Measurements from ENCODE around the gene GDF3.

The GDF3 gene

DNA sequence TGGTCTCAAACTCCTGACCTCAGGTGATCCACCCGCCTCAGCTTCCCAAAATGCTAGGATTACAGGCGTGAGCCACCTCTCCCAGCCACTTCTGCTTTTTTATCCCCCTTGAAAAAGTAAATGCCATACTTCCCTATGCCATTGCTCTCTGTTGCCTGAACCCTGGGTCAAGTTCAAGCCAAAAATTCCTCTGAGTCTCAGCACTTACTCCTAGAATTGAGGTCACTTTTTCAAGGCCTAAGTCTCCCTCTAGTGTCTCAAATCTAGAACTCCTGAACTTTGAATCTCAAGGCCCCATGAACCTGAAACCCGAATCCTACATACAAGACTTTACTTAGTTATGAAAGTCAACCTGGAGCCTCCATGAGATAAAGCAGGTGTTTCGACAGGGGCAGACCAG lies 28.4 kb downstream of the GDF3 start:
- no peak for DNase-seq (ENCODE audit: low read depth in 3 of 3)

DNA sequence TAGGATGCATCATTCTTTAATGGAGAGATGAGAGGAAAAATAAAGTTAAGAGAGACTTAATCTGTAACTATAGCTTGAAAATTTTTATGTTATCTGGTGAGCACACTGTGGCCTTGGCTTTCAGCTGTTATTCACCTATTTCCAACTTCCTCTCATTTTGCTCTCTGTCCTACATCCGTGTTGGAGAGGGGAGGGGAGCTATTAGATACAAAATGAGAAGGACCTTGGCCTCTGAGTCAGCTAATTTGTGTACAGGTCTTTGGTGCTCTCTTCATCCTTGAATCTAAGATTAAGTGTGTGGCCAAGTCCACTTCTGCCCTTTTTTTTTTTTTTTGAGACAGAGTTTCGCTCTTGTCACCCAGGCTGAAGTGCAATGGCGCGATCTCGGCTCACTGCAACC lies 29.0 kb downstream of the GDF3 start:
- no peak for DNase-seq (ENCODE audit: low read depth in 3 of 3)

DNA sequence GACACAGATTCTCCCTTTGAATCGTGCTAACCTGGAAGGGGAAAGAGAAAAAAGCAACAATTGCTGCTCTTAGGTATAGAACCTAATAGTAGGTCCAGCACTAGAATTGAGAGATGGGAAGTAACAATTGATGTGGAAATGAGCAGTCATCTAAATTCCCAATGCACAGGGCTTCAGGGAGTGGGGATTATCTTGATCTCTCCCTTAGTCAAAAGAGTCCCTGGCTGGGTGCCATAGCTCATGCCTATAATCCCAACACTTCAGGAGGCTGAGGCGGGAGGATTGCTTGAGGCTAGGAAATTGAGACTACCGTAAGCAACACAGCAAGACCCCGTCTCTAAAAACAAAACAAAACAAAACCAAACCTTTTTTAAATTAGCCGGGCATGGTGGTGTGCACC lies 33.8 kb downstream of the GDF3 start:
- no peak for DNase-seq (ENCODE audit: low read depth in 3 of 3)

DNA sequence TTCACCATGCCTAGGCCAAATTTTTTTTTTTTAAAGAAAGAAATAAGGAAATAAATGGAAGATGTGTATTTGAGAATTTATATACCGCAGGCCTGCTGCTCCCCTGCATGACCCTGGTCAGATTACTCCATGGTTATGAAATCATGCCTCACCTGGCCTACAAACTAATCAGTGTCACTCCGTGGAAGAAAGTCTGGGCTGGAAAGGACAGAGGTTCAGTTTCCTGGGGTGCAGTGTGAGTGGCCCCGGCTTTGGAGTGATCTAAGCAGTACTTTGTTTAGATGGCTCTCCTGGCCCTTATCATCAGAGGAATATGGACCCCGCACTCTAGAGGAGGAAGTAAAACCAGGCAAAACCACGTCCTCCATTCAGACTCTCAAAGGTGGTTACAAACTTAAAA lies 39.5 kb downstream of the GDF3 start:
- no peak for DNase-seq (ENCODE audit: low read depth in 3 of 3)

DNA sequence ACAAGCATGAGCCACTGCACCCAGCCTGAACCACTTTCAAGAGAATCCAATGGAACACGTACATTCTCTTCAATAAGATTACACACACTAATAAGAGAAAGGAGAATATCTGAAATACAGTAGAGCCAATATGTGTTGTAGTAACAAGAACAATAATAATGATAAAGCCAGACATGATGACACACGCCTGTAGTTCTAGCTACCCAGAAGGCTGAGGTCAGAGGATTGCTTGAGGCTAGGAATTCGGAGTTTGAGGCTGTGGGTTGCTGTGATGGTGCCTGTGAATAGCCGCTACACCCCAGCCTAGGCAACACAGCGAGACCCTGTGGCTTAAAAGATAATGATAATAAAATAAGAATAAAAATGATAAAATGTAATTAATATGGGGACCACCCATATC lies 45.5 kb downstream of the GDF3 start:
- no peak for DNase-seq (ENCODE audit: low read depth in 3 of 3)

DNA sequence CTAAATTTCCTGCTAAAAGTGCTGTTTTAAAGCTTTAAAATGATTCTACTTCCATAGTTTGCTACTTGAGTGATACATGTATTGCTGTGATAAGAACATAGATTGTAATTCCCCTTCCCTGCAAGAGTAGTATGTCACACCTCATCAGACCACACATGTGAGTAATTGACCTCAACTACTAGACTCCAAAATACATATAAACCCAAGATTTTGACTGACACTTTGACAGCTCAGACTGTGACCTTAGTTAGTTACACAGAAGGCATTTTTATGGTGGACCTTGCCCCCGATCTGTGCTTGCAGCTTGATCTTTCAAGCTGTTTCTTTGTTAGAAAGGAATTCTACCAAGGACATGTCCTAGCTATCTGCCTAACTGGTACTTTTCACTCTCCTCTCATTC lies 48.5 kb downstream of the GDF3 start:
- no peak for DNase-seq (ENCODE audit: low read depth in 3 of 3)

DNA sequence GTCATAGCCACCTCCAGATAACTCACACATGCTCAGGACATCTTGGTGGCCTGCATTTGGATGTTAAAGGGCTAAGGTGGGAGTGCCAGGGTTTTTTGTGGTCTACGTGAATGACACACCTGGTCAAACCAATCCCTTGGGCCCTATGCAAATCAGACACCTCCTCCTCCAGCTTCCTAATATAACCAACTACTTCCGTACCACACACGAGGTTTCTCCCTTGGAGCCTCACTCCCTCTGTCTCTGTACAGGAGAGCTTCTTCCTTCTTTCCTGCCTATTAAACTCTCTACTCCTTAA lies 49.4 kb downstream of the GDF3 start:
- no peak for DNase-seq (ENCODE audit: low read depth in 3 of 3)

DNA sequence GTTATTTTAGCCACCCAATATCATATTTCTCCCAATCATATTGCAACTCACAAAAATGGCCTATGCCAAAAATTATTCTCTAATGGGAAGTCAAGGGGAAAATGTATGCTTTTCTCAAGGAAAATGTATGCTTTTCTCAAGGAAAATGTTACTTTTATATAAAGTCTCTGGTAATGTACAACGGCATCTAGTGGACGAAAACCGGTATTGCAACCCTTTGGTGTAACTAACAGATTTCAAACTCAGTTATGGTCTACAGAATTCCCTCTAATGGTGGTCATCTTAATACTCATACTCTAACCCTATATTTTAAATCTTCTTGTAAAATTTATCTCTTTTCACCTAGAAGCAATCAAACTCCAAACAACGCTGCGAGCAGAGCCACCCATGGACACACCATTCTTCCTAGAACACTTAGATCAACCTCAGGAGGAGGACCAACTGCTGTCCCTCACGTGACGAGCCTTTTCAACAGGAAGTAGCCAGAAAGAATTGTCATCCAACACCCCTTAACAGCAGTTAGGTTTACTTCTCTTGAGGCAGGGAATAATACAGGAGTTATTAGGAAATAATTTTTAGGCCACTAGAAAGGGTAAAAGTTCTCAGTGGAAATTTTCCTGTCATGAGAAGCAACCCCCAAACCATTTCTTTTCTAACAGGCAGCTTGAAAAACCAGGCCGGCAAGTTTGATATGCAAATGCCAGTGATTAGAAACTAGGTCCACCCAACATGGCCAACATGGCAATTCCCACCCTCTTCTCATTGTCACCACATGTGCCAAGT lies 50.0 kb downstream of the GDF3 start:
- DNase-seq (ENCODE audit: low read depth in 3 of 3) = no peak

DNA sequence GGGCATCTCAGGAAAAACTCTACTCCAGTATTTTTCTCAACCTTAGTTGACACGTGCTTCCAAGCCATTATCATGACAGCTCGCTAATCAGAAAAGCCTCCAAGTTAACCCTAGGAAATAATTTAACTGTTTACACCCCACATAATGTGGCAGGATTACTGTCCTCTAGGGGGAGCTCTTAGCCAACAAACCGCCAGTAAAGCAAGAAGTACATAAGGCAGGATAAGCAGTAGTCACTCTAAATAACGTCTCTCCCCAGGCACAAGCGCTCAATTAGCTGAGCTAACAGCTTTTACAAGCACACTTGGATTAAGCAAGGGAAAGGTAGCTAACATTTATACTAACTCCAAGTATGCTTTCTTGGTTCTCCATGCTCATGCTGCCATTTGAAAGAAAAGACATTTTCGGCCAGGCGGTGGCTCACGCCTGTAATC lies 52.7 kb downstream of the GDF3 start:
- no peak for DNase-seq (ENCODE audit: low read depth in 3 of 3)

DNA sequence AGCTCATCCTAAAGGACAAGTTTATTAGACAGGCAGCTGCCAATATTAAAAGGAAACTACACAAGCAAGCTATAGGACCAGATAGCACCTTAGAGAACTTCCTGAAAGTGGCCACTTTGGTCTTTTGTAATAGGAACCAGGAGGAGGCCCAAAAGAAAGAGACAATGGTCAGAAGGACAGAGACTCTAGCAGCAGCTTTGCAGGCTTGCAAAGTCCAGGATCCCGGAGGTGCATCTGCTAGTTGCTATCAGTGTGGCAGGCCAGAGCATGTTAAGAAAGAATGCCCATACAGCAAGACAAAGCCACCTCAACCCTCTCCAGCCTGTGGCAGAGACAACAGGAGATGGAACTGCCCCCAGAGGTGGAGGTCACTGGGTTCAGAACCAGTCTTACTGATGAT lies 53.3 kb downstream of the GDF3 start:
- no peak for DNase-seq (ENCODE audit: low read depth in 3 of 3)

DNA sequence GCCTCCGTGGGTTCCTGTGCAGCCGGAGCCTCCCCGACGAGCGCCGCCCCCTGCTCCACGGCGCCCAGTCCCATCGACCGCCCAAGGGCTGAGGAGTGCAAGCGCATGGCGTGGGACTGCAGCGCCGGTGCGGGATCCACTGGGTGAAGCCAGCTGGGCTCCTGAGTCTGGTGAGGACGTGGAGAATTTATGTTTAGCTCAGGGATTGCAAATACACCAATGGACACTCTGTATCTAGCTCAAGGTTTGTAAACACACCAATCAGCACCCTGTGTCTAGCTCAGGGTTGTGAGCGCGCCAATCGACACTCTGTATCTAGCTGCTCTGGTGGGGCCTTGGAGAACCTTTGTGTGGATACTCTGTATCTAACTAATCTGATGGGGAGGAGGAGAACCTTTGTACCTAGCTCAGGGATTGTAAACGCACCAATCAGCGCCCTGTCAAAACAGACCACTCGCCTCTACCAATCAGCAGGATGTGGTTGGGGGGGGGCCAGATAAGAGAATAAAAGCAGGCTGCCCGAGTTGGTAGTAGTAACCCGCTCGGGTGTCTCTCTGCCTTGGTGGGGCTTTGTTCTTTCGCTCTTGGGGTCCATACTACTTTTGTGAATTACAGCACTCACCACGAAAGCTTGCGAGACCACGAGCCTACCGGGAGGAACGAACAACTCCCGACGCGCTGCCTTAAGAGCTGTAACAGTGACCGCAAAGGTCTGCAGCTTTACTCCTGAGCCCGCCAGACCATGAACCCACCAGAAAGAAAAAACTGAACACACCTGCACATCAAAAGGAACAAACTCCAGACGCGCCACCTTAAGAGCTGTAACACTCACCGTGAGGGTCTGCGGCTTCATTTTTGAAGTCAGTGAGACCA lies 55.2 kb downstream of the GDF3 start:
- DNase-seq (ENCODE audit: low read depth in 3 of 3) = peak in 1 of 3 experiments; percentile 39
